Breast epithelium (tissue), 4 donors: ENCODE data around the gene TAS2R9. TPM values are rescaled to one million over a fixed set of nuclear protein-coding genes. Genes with fewer than 3 reads are reported as not detected.
A peak's percentile ranks its signal among the peaks of the same experiment; 100 is the strongest.

Experiments
- DNase-seq, 2 donors: peaks; one replicate each; pipeline ENCODE4 v3.0.0-alpha.2; 2019; ENCODE audit warnings: low spot score in 2 of 2
- H3K27ac ChIP-seq, 2 donors: fragments of 200-600 bp; sonication (generic) in 1 of 2; one replicate each; pipeline ENCODE4 v1.5.1; 2016 to 2019; ENCODE audit warnings: mild to moderate bottlenecking in 1 of 2
- H3K27me3 ChIP-seq, 2 donors: fragments of 200-600 bp; sonication (generic) in 1 of 2; one replicate each; pipeline versions ENCODE4 v1.5.1 to v1.6.0; 2017 to 2019; ENCODE audit warnings: control low read depth in 1 of 2, mild to moderate bottlenecking in 1 of 2
- H3K36me3 ChIP-seq: fragments of 200-600 bp; one replicate; pipeline ENCODE4 v1.5.1; 2019
- H3K4me1 ChIP-seq, 2 donors: fragments of 200-600 bp; sonication (generic); one replicate each; pipeline ENCODE4 v1.5.1; 2016 to 2019; ENCODE audit warnings: control low read depth in 1 of 2
- H3K4me3 ChIP-seq, 3 donors: fragments of 200-600 bp; sonication (generic); 1 replicate in 2 of 3; 2 replicates in 1 of 3; pipeline ENCODE4 v1.5.1; 2016 to 2019; ENCODE audit warnings: mild to moderate bottlenecking in 3 of 3, moderate library complexity in 2 of 3
- H3K9me3 ChIP-seq, 2 donors: fragments of 200-600 bp; sonication (generic) in 1 of 2; one replicate each; pipeline ENCODE4 v1.5.1; 2016 to 2019; ENCODE audit warnings: control low read depth in 1 of 2
- POLR2A ChIP-seq: fragments of 450-650 bp; IDR thresholded peaks from one replicate; pipeline ENCODE4 v1.6.1; 2016; ENCODE audit warnings: antibody characterized with exemption, mild to moderate bottlenecking, moderate library complexity
- POLR2AphosphoS5 ChIP-seq, 3 donors: sonication (generic); formaldehyde crosslinking; IDR thresholded peaks; one replicate each; pipeline ENCODE4 v1.6.1; 2017; ENCODE audit warnings: antibody characterized with exemption in 3 of 3
- intact Hi-C: fragments of 100-400 bp; cut with DNase I; formaldehyde crosslinking; loops from one replicate; pipeline ENCODE4 v1.15.1; 2023; ENCODE audit warnings: low total_unique reads
- total RNA-seq, 3 donors: library from RNA; depleted of rRNA; stranded (reverse); fragments of >200 nt; gene quantifications; one replicate each; pipeline ENCODE4 v1.1.0, GENCODE V29; 2016
- TF ChIP-seq, protein P1 (sequence below), 3 donors: fragments of 450-650 bp; IDR thresholded peaks; one replicate each; pipeline ENCODE4 v1.5.1; 2016 to 2017; ENCODE audit warnings: antibody characterized with exemption in 3 of 3, mild to moderate bottlenecking in 3 of 3, moderate library complexity in 3 of 3

Gene TAS2R9
- total RNA-seq, 3 donors from 2014 or later, result not detected

DNA sequence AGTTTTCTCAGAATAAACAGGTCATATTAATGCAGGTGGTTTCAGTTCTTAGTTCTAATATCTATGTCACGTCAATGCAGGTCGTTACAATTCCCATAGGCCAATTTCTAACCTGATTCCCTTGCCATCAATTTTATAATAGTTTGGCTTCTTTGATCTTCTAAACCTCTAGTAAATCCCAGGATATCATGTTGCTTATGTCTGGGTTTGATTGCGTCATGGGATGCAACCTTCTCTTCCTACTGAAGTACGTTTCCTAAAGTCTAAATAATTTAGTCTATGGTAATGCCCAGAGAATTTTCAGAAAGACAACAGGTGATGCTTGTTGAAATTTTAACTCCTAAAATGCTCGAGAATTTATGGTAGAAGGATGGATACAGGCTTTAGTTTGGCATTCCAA is 26.7 kb downstream of the TAS2R9 start:
- Histone ChIP-seq H3K36me3 (no peaks in the 10 kb centered on the region), H3K27ac (no peak overlapping the region), H3K27me3 (no peaks in the 10 kb centered on the region), H3K4me1 (no peaks in the 10 kb centered on the region), H3K9me3 (no peaks in the 10 kb centered on the region), H3K4me3 (no peak overlapping the region)
- TF ChIP-seq POLR2AphosphoS5 (IDR thresholded peaks at IDR 0.05) (no peak), POLR2A (no peak)
- TF ChIP-seq, protein P1, sequence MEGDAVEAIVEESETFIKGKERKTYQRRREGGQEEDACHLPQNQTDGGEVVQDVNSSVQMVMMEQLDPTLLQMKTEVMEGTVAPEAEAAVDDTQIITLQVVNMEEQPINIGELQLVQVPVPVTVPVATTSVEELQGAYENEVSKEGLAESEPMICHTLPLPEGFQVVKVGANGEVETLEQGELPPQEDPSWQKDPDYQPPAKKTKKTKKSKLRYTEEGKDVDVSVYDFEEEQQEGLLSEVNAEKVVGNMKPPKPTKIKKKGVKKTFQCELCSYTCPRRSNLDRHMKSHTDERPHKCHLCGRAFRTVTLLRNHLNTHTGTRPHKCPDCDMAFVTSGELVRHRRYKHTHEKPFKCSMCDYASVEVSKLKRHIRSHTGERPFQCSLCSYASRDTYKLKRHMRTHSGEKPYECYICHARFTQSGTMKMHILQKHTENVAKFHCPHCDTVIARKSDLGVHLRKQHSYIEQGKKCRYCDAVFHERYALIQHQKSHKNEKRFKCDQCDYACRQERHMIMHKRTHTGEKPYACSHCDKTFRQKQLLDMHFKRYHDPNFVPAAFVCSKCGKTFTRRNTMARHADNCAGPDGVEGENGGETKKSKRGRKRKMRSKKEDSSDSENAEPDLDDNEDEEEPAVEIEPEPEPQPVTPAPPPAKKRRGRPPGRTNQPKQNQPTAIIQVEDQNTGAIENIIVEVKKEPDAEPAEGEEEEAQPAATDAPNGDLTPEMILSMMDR (IDR thresholded peaks at IDR 0.05), result no peak
- no peak for DNase-seq
- intact Hi-C loops, result no loop called here

DNA sequence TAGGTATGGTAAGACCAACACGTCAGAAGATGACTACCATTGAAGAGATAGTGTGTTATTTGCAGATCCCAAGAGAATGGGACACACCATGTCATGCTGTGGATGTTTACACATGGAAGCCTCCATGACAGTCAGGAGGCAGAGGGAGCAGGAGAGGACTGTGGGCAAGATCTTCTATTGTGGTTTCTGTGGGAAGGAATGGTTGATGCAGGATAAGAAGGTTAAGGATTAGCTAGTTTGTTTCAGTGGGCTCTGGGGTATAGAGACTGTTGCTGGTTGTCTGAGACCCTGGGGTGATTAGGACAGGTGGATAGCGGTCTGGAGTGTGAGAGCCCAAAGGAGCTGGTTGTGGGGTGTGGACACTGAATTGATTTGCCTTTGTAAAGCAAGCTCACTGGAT is 30.9 kb downstream of the TAS2R9 start:
- Histone ChIP-seq H3K9me3 (no peaks in the 10 kb centered on the region), H3K4me3 (no peak overlapping the region), H3K4me1 (no peaks in the 10 kb centered on the region), H3K36me3 (no peaks in the 10 kb centered on the region), H3K27me3 (no peaks in the 10 kb centered on the region), H3K27ac (no peak overlapping the region)
- intact Hi-C loops, result no loop called here
- no peak for DNase-seq
- TF ChIP-seq, protein P1 (IDR thresholded peaks at IDR 0.05), result no peak
- TF ChIP-seq POLR2AphosphoS5 (IDR thresholded peaks at IDR 0.05) (no peak), POLR2A (no peak)

DNA sequence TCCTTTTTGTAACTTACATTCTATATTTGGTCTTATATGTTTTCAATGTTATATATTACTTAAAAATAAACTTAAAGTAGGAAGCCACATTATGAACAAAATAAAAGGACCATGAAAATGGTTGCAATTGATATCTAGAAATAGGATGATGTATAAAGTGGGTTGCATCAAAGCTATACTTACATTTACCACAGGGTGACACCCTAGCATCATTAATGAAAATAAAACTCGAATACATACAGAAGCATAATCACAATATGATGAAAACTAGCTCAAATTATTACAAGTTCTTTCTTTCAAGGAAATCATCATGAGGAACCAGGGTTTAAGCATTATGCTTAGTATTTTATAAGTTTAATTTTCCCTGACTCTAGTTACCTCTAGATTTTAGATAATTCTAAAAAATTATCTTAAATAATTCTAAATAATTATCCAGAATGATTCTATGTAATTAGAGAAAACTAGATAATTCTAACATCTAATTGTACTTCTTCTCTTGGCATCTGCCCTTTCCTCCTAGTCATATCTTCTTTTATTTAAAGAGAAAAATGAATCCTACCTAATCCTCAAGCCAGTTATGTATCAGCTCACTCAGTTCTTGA is 38.7 kb downstream of the TAS2R9 start:
- H3K27me3 ChIP-seq, result no peaks in the 10 kb centered on the region
- no peak overlapping the region for H3K27ac ChIP-seq
- no peak overlapping the region for H3K4me3 ChIP-seq
- H3K4me1 ChIP-seq, result no peaks in the 10 kb centered on the region
- TF ChIP-seq POLR2A (no peak), POLR2AphosphoS5 (IDR thresholded peaks at IDR 0.05) (no peak)
- TF ChIP-seq, protein P1 (IDR thresholded peaks at IDR 0.05), result peak; percentile 50 to 84 (median 76)
- intact Hi-C loops, result no loop called here
- DNase-seq, result no peak
- H3K9me3 ChIP-seq, result no peaks in the 10 kb centered on the region
- no peaks in the 10 kb centered on the region for H3K36me3 ChIP-seq

DNA sequence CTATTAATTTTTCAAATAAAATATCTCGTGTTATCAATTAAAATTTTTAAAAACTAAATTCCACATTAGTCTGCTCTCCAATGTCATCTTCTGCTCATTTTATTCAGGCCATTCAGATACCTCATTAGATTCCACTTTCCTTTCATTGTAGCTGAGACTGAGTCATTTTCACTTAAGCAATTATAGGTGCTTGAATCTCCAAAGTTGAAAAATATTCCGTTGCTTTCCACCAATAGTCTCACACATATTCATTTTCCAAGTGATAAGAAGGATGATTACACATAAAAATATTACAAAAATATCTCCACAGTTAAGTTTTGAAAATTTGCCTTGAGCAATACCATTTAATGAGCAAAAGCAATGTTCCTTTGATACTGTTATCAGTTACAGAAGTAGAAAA is 50.3 kb downstream of the TAS2R9 start:
- no peak overlapping the region for H3K27ac ChIP-seq
- H3K4me3 ChIP-seq, result no peak overlapping the region
- intact Hi-C loops, result no loop called here
- H3K27me3 ChIP-seq, result no peaks in the 10 kb centered on the region
- DNase-seq, result no peak
- H3K4me1 ChIP-seq, result no peaks in the 10 kb centered on the region
- peaks cover 0 to 11% of the 10 kb centered on the region in 2 donors for H3K9me3 ChIP-seq
- no peaks in the 10 kb centered on the region for H3K36me3 ChIP-seq
- TF ChIP-seq, protein P1 (IDR thresholded peaks at IDR 0.05), result no peak
- TF ChIP-seq POLR2AphosphoS5 (IDR thresholded peaks at IDR 0.05) (no peak), POLR2A (no peak)

Other genes starting within 250 kb of the TAS2R9 start
- gene MAGOHB, start 196.6 kb downstream of the TAS2R9 start, total RNA-seq, result 10 to 100 TPM; 10.9 to 34.1 (median 17.4) TPM
- gene STYK1, start 136.1 kb downstream of the TAS2R9 start, total RNA-seq, result 1 to 10 TPM in 2 of 3 donors, under 1 TPM in 1; 0.32 to 4.9 (median 3.5) TPM
- 100 to 1,000 TPM; 262 to 381 (median 290) TPM for gene YBX3, start 86.8 kb downstream of the TAS2R9 start, total RNA-seq
- not detected for gene TAS2R7, start 7.5 kb downstream of the TAS2R9 start, total RNA-seq
- gene TAS2R8, start 2.9 kb downstream of the TAS2R9 start, total RNA-seq, result under 1 TPM in 1 of 3 donors, not detected in 2; 0.48 TPM
- 1 to 10 TPM; 1.3 to 1.6 (median 1.3) TPM for gene TAS2R10, start 16.2 kb upstream of the TAS2R9 start, total RNA-seq
- gene PRR4, start 39.3 kb upstream of the TAS2R9 start, total RNA-seq, result 10 to 100 TPM in 1 of 3 donors, 1 to 10 TPM in 2; 2.4 to 18.0 (median 10.0) TPM
- gene PRH1, start 74.1 kb upstream of the TAS2R9 start, total RNA-seq, result 10 to 100 TPM; 30.9 to 72.6 (median 39.0) TPM
- gene TAS2R13, start 99.4 kb upstream of the TAS2R9 start, total RNA-seq, result 1 to 10 TPM; 3.5 to 6.9 (median 5.9) TPM
- gene PRH2, start 119.1 kb upstream of the TAS2R9 start, total RNA-seq, result not detected
- gene TAS2R14, start 129.1 kb upstream of the TAS2R9 start, total RNA-seq, result 1 to 10 TPM; 3.7 to 8.8 (median 7.9) TPM
- gene TAS2R50, start 176.7 kb upstream of the TAS2R9 start, total RNA-seq, result 1 to 10 TPM; 4.0 to 6.2 (median 4.2) TPM
- gene TAS2R20, start 188.1 kb upstream of the TAS2R9 start, total RNA-seq, result 1 to 10 TPM; 4.6 to 7.9 (median 5.6) TPM
- gene TAS2R19, start 212.5 kb upstream of the TAS2R9 start, total RNA-seq, result 10 to 100 TPM in 2 of 3 donors, 1 to 10 TPM in 1; 4.2 to 10.5 (median 10.1) TPM
- 1 to 10 TPM; 6.1 to 8.2 (median 6.9) TPM for gene TAS2R31, start 221.2 kb upstream of the TAS2R9 start, total RNA-seq